IgD-negative memory B cell (primary cell): ENCODE results near the gene PLA2G10. TPM values are rescaled to one million over a fixed set of nuclear protein-coding genes. Genes with fewer than 3 reads are reported as not detected.
"Not testable (repeated sequence)": the region's sequence is repeated elsewhere in the genome, so short reads cannot be mapped to it uniquely, and the experiment has no call there.

Source experiments
- H3K27ac Mint-ChIP-seq, 3 donors: one replicate each; pipeline ENCODE4 v1.8.0; 2020 to 2022; ENCODE audit warnings: mild to moderate bottlenecking in 3 of 3, mixed read lengths in 3 of 3, moderate library complexity in 1 of 3
- H3K27me3 Mint-ChIP-seq: one replicate; pipeline ENCODE4 v1.8.0; 2021; ENCODE audit warnings: mixed read lengths
- H3K36me3 Mint-ChIP-seq: one replicate; pipeline ENCODE4 v1.8.0; 2020; ENCODE audit warnings: mild to moderate bottlenecking, mixed read lengths
- H3K4me1 Mint-ChIP-seq, 3 donors: one replicate each; pipeline ENCODE4 v1.8.0; 2020 to 2022; ENCODE audit warnings: mixed read lengths in 3 of 3, mild to moderate bottlenecking in 1 of 3
- H3K4me3 Mint-ChIP-seq, 4 donors: one replicate each; pipeline ENCODE4 v1.8.0; 2020 to 2022; ENCODE audit warnings: mild to moderate bottlenecking in 4 of 4, mixed read lengths in 4 of 4, moderate library complexity in 3 of 4
- H3K9me3 Mint-ChIP-seq, 3 donors: one replicate each; pipeline ENCODE4 v1.8.0; 2020 to 2021; ENCODE audit warnings: mixed read lengths in 3 of 3, mild to moderate bottlenecking in 1 of 3
- polyA plus RNA-seq: library from polyadenylated mRNA; unstranded; fragments of 300-500 nt; fragmentation: Illumina TruSeq; gene quantifications from one replicate; pipeline ENCODE4 v1.2.3, GENCODE V29; 2021

The PLA2G10 gene
- polyA plus RNA-seq, 1 donor from 2014 or later = 0.24 TPM

- Mint-ChIP-seq H3K27me3 (peaks cover 2% of the 10 kb centered on the region), H3K4me3 (no peak overlapping the region), H3K4me1 (peaks cover 10 to 22% (median 10%) of the 10 kb centered on the region in 3 donors), H3K9me3 (no peaks in the 10 kb centered on the region), H3K36me3 (peaks cover 6% of the 10 kb centered on the region), H3K27ac (peak overlapping the region in 1 of 3 donors; percentile 39)
Observed at GRCh38 chr16:14676633-14677032, 17.5 kb downstream of the PLA2G10 start.

GRCh38 chr16:14672403-14672971 lies 21.6 kb downstream of the PLA2G10 start:
- Mint-ChIP-seq H3K27me3 (peaks cover 2% of the 10 kb centered on the region), H3K27ac (peak overlapping the region; percentile 57 to 90 (median 74)), H3K4me1 (peaks cover 10 to 20% (median 12%) of the 10 kb centered on the region in 3 donors), H3K9me3 (no peaks in the 10 kb centered on the region), H3K36me3 (peaks cover 8% of the 10 kb centered on the region), H3K4me3 (peak overlapping the region; percentile 48 to 91 (median 77))

- Mint-ChIP-seq H3K9me3 (no peaks in the 10 kb centered on the region), H3K27ac (no peak overlapping the region), H3K4me3 (peak overlapping the region in 1 of 4 donors; percentile 9), H3K36me3 (peaks cover 12% of the 10 kb centered on the region), H3K27me3 (no peaks in the 10 kb centered on the region), H3K4me1 (peaks cover 10 to 20% (median 12%) of the 10 kb centered on the region in 3 donors)
Observed at GRCh38 chr16:14669776-14670175, 24.3 kb downstream of the PLA2G10 start.

DNA sequence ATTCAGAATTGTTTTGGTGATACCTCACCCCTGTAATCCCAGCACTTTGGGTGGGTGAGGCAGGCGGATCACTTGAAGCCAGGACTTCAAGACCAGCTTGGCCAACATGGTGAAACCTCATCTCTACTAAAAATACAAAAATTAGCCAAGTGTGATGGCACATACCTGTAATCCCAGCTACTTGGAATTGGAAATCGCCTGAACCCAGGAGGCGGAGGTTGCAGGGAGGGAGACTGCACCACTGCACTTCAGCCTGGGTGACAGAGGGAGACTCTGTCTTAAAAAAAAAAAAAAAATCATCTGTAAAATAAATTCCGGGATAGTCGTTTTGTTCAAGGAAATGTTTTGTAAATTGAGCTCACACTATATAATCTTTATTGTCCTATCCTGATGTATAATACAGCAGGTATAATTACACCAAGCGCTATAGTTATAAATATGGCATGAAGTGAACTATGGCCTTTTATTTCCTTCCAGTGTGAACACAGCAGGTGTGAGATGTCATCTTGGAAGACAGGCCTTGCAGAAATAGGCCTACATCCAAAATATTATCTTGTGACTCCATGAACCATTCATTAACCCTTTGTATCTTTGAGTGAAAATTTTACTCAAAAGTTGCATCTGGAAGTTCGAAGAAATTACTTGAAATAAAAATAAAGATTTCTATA lies 25.4 kb downstream of the PLA2G10 start:
- H3K36me3 Mint-ChIP-seq = peaks cover 14% of the 10 kb centered on the region
- no peak overlapping the region for H3K27ac Mint-ChIP-seq
- no peaks in the 10 kb centered on the region for H3K27me3 Mint-ChIP-seq
- peaks cover 10 to 19% (median 12%) of the 10 kb centered on the region in 3 donors for H3K4me1 Mint-ChIP-seq
- no peaks in the 10 kb centered on the region for H3K9me3 Mint-ChIP-seq
- H3K4me3 Mint-ChIP-seq = no peak overlapping the region

DNA sequence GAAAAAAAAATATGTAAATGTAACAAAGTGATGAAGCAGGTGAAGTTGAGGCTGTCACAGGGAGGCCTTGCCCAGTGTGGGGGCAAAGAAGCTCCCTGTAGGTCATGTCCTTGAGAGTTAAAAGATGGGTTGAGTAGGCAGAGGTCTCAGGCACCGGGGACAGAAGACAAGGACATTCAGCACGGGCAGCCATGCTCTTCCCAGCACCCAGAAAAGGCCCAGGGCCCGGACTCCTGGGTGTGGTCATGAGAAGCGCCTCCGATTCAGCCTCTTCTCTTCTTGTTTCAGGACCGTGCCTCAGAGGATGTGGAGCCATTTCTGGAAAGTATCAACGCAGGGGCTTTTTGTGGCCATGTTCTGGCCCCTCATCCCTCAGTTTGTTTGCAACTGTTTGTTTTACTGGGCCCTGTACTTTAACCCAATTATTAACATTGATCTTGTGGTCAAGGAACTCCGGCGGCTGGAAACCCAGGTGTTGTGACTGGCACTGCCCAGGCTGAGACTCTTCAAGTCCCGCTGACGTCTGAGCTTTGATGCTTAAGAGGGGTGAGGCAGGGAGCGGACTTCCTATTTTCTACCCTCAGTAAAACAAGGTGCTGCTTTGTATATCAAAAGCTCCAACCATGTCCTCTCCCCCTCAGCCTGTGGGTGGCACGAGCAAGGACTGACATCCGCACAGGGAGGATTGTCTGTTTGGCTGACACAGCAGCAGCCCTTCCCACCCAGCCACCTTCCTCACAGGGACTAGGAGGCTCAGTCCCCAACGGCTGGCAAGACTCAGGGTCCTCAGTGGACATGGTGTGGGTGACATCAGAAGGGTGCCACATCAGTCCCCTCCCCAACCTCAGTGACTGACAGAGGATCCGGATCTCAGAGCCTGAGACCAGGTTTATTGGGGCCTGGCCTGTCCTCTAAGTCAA lies 26.5 kb downstream of the PLA2G10 start:
- peaks cover 12% of the 10 kb centered on the region for H3K36me3 Mint-ChIP-seq
- H3K4me1 Mint-ChIP-seq = peaks cover 9 to 14% (median 11%) of the 10 kb centered on the region in 3 donors

GRCh38 chr16:14658063-14658462 lies 36.0 kb downstream of the PLA2G10 start:
- Mint-ChIP-seq H3K36me3 (peaks cover 2% of the 10 kb centered on the region), H3K27me3 (no peaks in the 10 kb centered on the region), H3K27ac (peak overlapping the region; percentile 36 to 89 (median 52)), H3K4me1 (peaks cover 6 to 9% (median 7%) of the 10 kb centered on the region in 3 donors), H3K4me3 (peak overlapping the region in 3 of 4 donors; percentile 5 to 72 (median 38)), H3K9me3 (no peaks in the 10 kb centered on the region)

More for the DNA sequence above, 26.5 kb downstream of the PLA2G10 start:
- Mint-ChIP-seq H3K4me3 (no peak overlapping the region), H3K9me3 (no peaks in the 10 kb centered on the region), H3K27me3 (no peaks in the 10 kb centered on the region), H3K27ac (no peak overlapping the region)

- H3K4me3 Mint-ChIP-seq = no peak overlapping the region
- peaks cover 5% of the 10 kb centered on the region for H3K36me3 Mint-ChIP-seq
- no peaks in the 10 kb centered on the region for H3K9me3 Mint-ChIP-seq
- H3K27ac Mint-ChIP-seq = peak overlapping the region in 1 of 3 donors; percentile 89
- H3K4me1 Mint-ChIP-seq = no peaks in the 10 kb centered on the region
- no peaks in the 10 kb centered on the region for H3K27me3 Mint-ChIP-seq
Observed at GRCh38 chr16:14652726-14653125, 41.4 kb downstream of the PLA2G10 start.

- Mint-ChIP-seq H3K27me3 (no peaks in the 10 kb centered on the region), H3K4me3 (no peak overlapping the region), H3K4me1 (no peaks in the 10 kb centered on the region), H3K36me3 (peaks cover 5% of the 10 kb centered on the region), H3K9me3 (no peaks in the 10 kb centered on the region), H3K27ac (peak overlapping the region in 1 of 3 donors; percentile 29)
Observed at GRCh38 chr16:14650629-14651028, 43.5 kb downstream of the PLA2G10 start.

GRCh38 chr16:14649816-14650215 lies 44.3 kb downstream of the PLA2G10 start:
- peaks cover 3% of the 10 kb centered on the region for H3K36me3 Mint-ChIP-seq
- H3K4me3 Mint-ChIP-seq = no peak overlapping the region
- no peaks in the 10 kb centered on the region for H3K27me3 Mint-ChIP-seq
- no peaks in the 10 kb centered on the region for H3K9me3 Mint-ChIP-seq
- peaks cover 0 to 1% (median 1%) of the 10 kb centered on the region in 3 donors for H3K4me1 Mint-ChIP-seq
- H3K27ac Mint-ChIP-seq = no peak overlapping the region

GRCh38 chr16:14641926-14642325 lies 52.2 kb downstream of the PLA2G10 start:
- H3K9me3 Mint-ChIP-seq = no peaks in the 10 kb centered on the region
- peak overlapping the region in 2 of 3 donors; percentile 71 to 80 for H3K27ac Mint-ChIP-seq
- no peaks in the 10 kb centered on the region for H3K36me3 Mint-ChIP-seq
- no peak overlapping the region for H3K4me3 Mint-ChIP-seq
- peaks cover 9 to 22% (median 13%) of the 10 kb centered on the region in 3 donors for H3K4me1 Mint-ChIP-seq
- H3K27me3 Mint-ChIP-seq = no peaks in the 10 kb centered on the region

GRCh38 chr16:14641206-14641605 lies 52.9 kb downstream of the PLA2G10 start:
- Mint-ChIP-seq H3K4me1 (peaks cover 9 to 23% (median 13%) of the 10 kb centered on the region in 3 donors), H3K4me3 (no peak overlapping the region), H3K9me3 (no peaks in the 10 kb centered on the region), H3K27me3 (no peaks in the 10 kb centered on the region), H3K36me3 (no peaks in the 10 kb centered on the region), H3K27ac (peak overlapping the region in 2 of 3 donors; percentile 9 to 51)

- Mint-ChIP-seq H3K27ac (peak overlapping the region in 2 of 3 donors; percentile 9 to 52), H3K9me3 (no peaks in the 10 kb centered on the region), H3K27me3 (no peaks in the 10 kb centered on the region), H3K36me3 (no peaks in the 10 kb centered on the region), H3K4me3 (no peak overlapping the region), H3K4me1 (peaks cover 11 to 27% (median 17%) of the 10 kb centered on the region in 3 donors)
Observed at GRCh38 chr16:14640538-14640937, 53.6 kb downstream of the PLA2G10 start.

- not testable (repeated sequence) for H3K27ac Mint-ChIP-seq, H3K9me3 Mint-ChIP-seq, H3K4me3 Mint-ChIP-seq, H3K36me3 Mint-ChIP-seq, H3K27me3 Mint-ChIP-seq
- H3K4me1 Mint-ChIP-seq = peaks cover 25 to 42% (median 26%) of the 10 kb centered on the region in 3 donors
Observed at GRCh38 chr16:14636951-14637240, 57.2 kb downstream of the PLA2G10 start.

DNA sequence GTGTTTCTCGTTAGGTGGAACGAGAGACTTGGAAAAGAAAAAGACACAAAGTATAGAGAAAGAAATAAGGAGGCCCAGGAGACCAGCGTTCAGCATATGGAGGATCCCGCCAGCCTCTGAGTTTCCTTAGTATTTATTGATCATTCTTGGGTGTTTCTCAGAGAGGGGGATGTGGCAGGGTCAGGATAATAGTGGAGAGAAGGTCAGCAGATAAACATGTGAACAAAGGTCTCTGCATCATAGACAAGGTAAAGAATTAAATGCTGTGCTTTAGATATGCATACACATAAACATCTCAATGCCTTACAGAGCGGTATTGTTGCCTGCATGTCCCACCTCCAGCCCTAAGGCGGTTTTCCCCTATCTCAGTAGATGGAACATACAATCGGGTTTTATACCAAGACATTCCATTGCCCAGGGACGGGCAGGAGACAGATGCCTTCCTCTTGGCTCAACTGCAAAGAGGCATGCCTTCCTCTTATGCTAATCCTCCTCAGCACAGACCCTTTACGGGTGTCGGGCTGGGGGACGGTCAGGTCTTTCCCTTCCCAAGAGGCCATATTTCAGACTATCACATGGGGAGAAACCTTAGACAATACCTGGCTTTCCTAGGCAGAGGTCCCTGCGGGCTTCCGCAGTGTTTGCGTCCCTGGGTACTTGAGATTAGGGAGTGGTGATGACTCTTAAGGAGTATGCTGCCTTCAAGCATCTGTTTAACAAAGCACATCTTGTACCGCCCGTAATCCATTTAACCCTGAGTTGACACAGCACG lies 57.7 kb downstream of the PLA2G10 start:
- peaks cover 23 to 40% (median 24%) of the 10 kb centered on the region in 3 donors for H3K4me1 Mint-ChIP-seq
- not testable (repeated sequence) for H3K27me3 Mint-ChIP-seq

More for the DNA sequence above, 57.7 kb downstream of the PLA2G10 start:
- not testable (repeated sequence) for H3K27ac Mint-ChIP-seq, H3K9me3 Mint-ChIP-seq, H3K36me3 Mint-ChIP-seq
- peak overlapping the region in 1 of 4 donors; percentile 100 for H3K4me3 Mint-ChIP-seq
